HEK293 (cell line): ENCODE data around the gene KMT2A.

Experiments used
- CTCF ChIA-PET: fragments of 350-600 bp; formaldehyde crosslinking; extraction: SDS; loops from one replicate; lab custom pipeline; 2021; ENCODE audit warnings: antibody characterized with exemption; lab: Yijun Ruan, JAX
- POLR2A ChIA-PET: fragments of 300-600 bp; formaldehyde crosslinking; extraction: SDS; loops from one replicate; lab custom pipeline; 2020; ENCODE audit warnings: antibody characterized with exemption, inconsistent platforms; lab: Yijun Ruan, JAX
- H3K27ac ChIP-seq: fragments of 200-500 bp; sonication (Bioruptor generic); 2 replicates; pipeline ENCODE4 v1.5.1; 2014; ENCODE audit warnings: low read depth, low read length, control low read depth, inconsistent platforms; ENCODE audit errors: extremely low read depth
- H3K36me3 ChIP-seq, 2 experiments: fragments of 200-500 bp in 1 of 2; sonication (Bioruptor generic) in 1 of 2; 1 replicate in 1 of 2; 2 replicates in 1 of 2; pipeline ENCODE4 v1.5.1; 2014 to 2017; ENCODE audit warnings: inconsistent platforms in 2 of 2, low read length in 2 of 2; ENCODE audit not compliant: control insufficient read depth in 2 of 2, insufficient read depth in 1 of 2
- H3K4me1 ChIP-seq: fragments of 200-500 bp; sonication (Bioruptor generic); 2 replicates; pipeline ENCODE4 v1.5.1; 2014; ENCODE audit warnings: mild to moderate bottlenecking, low read length, inconsistent platforms; ENCODE audit not compliant: control insufficient read depth, insufficient read depth
- H3K4me3 ChIP-seq: 2 replicates; pipeline ENCODE4 v1.5.1; 2011; ENCODE audit warnings: low read depth, mild to moderate bottlenecking, control low read depth, low read length, moderate library complexity
- H3K9me3 ChIP-seq: fragments of 200-500 bp; sonication (Bioruptor generic); 2 replicates; pipeline ENCODE4 v1.5.1; 2014; ENCODE audit warnings: low read depth, low read length, inconsistent platforms; ENCODE audit not compliant: control insufficient read depth, insufficient read depth
- KLF7 ChIP-seq: fragments of 450-650 bp; formaldehyde crosslinking; IDR thresholded peaks from 2 replicates; pipeline ENCODE4 v1.5.1; 2016; ENCODE audit warnings: missing biosample characterization, missing genetic modification characterization, borderline replicate concordance
- MEIS1 ChIP-seq: sonication (generic); formaldehyde crosslinking; IDR thresholded peaks from 2 replicates; pipeline ENCODE4 v1.8.1; 2022; ENCODE audit warnings: missing genetic modification reagents, mild to moderate bottlenecking, borderline replicate concordance
- SCRT2 ChIP-seq: fragments of 450-650 bp; formaldehyde crosslinking; IDR thresholded peaks from 2 replicates; pipeline ENCODE4 v1.5.1; 2016; ENCODE audit warnings: missing biosample characterization, missing genetic modification characterization
- SP2 ChIP-seq: fragments of 450-650 bp; formaldehyde crosslinking; IDR thresholded peaks from 2 replicates; pipeline ENCODE4 v1.5.1; 2016; ENCODE audit warnings: missing biosample characterization, missing genetic modification characterization
- SP7 ChIP-seq: fragments of 450-650 bp; formaldehyde crosslinking; IDR thresholded peaks from 2 replicates; pipeline ENCODE4 v1.5.1; 2016; ENCODE audit warnings: missing biosample characterization, missing genetic modification characterization
- ZBTB7A ChIP-seq: fragments of 450-650 bp; formaldehyde crosslinking; IDR thresholded peaks from 2 replicates; pipeline ENCODE4 v1.5.1; 2016; ENCODE audit warnings: low read depth, missing biosample characterization, missing genetic modification characterization
- ZNF248 ChIP-seq: fragments of 450-650 bp; formaldehyde crosslinking; IDR thresholded peaks from 2 replicates; pipeline ENCODE4 v1.5.1; 2017; ENCODE audit warnings: missing biosample characterization, missing genetic modification characterization
- ZNF311 ChIP-seq: fragments of 450-650 bp; formaldehyde crosslinking; IDR thresholded peaks from 2 replicates; pipeline ENCODE4 v1.5.1; 2017; ENCODE audit warnings: missing biosample characterization, missing genetic modification characterization, borderline replicate concordance
- ZNF514 ChIP-seq: fragments of 450-650 bp; formaldehyde crosslinking; IDR thresholded peaks from 2 replicates; pipeline ENCODE4 v1.5.1; 2016; ENCODE audit warnings: missing biosample characterization, missing genetic modification characterization
- ZNF600 ChIP-seq: fragments of 450-650 bp; formaldehyde crosslinking; IDR thresholded peaks from 2 replicates; pipeline ENCODE4 v1.5.1; 2016; ENCODE audit warnings: missing biosample characterization, missing genetic modification characterization
- ZNF654 ChIP-seq: fragments of 450-650 bp; formaldehyde crosslinking; IDR thresholded peaks from 2 replicates; pipeline ENCODE4 v1.5.1; 2016; ENCODE audit warnings: low read depth, missing biosample characterization, missing genetic modification characterization
- ZNF660 ChIP-seq: fragments of 450-650 bp; IDR thresholded peaks from 2 replicates; pipeline ENCODE4 v1.5.1; 2018; ENCODE audit warnings: missing biosample characterization, mild to moderate bottlenecking, missing genetic modification characterization
- ZNF677 ChIP-seq: fragments of 450-650 bp; IDR thresholded peaks from 2 replicates; pipeline ENCODE4 v1.5.0; 2018; ENCODE audit warnings: missing biosample characterization, mild to moderate bottlenecking, missing genetic modification characterization, moderate library complexity
- ZNF785 ChIP-seq: fragments of 450-650 bp; formaldehyde crosslinking; IDR thresholded peaks from 2 replicates; pipeline ENCODE4 v1.5.1; 2016; ENCODE audit warnings: missing biosample characterization, missing genetic modification characterization
- TF ChIP-seq, protein P1 (sequence below): fragments of 450-650 bp; formaldehyde crosslinking; IDR thresholded peaks from 2 replicates; pipeline ENCODE4 v1.5.1; 2017; ENCODE audit warnings: missing biosample characterization, mild to moderate bottlenecking, missing genetic modification characterization, moderate library complexity
- TF ChIP-seq, protein P2 (sequence below): fragments of 450-650 bp; formaldehyde crosslinking; conservative IDR thresholded peaks from 2 replicates; pipeline ENCODE4 v1.5.1; 2016; ENCODE audit warnings: low read depth, missing biosample characterization, missing genetic modification characterization
- TF ChIP-seq, protein P3 (sequence below): fragments of 450-650 bp; formaldehyde crosslinking; IDR thresholded peaks from 2 replicates; pipeline ENCODE4 v1.5.1; 2016; ENCODE audit warnings: missing biosample characterization, missing genetic modification characterization
- TF ChIP-seq, protein P4 (sequence below): fragments of 450-650 bp; formaldehyde crosslinking; IDR thresholded peaks from 2 replicates; pipeline ENCODE4 v1.5.1; 2016; ENCODE audit warnings: missing biosample characterization, missing genetic modification characterization
- TF ChIP-seq, protein P5 (sequence below): fragments of 450-650 bp; formaldehyde crosslinking; IDR thresholded peaks from 2 replicates; pipeline ENCODE4 v1.5.1; 2017; ENCODE audit warnings: missing biosample characterization, missing genetic modification characterization
- TF ChIP-seq, protein P6 (sequence below): fragments of 450-650 bp; IDR thresholded peaks from 2 replicates; pipeline ENCODE4 v1.5.1; 2018; ENCODE audit warnings: missing biosample characterization, missing genetic modification characterization

Gene KMT2A

DNA sequence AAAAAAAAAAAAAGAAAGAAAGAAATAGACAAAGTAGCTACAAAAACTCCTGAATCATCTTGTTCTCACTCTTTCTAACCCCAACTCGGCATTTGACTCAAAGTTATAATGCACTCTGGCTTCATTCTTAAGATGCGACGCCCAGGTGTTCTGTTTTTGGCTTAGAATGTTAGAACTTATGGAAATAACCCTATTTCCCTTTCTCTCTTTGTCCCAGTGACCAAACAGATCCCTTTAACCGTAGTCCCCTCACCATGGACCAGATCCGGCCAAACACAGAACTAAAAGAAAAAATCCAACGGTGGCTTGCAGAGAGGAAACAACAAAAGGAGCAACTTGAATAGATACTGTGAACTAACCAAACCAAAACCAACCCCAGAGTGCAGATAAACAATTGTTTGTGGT is 40.2 kb upstream of the KMT2A start (continued):
- TF ChIP-seq, protein P1, sequence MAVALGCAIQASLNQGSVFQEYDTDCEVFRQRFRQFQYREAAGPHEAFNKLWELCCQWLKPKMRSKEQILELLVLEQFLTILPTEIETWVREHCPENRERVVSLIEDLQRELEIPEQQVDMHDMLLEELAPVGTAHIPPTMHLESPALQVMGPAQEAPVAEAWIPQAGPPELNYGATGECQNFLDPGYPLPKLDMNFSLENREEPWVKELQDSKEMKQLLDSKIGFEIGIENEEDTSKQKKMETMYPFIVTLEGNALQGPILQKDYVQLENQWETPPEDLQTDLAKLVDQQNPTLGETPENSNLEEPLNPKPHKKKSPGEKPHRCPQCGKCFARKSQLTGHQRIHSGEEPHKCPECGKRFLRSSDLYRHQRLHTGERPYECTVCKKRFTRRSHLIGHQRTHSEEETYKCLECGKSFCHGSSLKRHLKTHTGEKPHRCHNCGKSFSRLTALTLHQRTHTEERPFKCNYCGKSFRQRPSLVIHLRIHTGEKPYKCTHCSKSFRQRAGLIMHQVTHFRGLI, result no peak
- TF ChIP-seq, protein P2, sequence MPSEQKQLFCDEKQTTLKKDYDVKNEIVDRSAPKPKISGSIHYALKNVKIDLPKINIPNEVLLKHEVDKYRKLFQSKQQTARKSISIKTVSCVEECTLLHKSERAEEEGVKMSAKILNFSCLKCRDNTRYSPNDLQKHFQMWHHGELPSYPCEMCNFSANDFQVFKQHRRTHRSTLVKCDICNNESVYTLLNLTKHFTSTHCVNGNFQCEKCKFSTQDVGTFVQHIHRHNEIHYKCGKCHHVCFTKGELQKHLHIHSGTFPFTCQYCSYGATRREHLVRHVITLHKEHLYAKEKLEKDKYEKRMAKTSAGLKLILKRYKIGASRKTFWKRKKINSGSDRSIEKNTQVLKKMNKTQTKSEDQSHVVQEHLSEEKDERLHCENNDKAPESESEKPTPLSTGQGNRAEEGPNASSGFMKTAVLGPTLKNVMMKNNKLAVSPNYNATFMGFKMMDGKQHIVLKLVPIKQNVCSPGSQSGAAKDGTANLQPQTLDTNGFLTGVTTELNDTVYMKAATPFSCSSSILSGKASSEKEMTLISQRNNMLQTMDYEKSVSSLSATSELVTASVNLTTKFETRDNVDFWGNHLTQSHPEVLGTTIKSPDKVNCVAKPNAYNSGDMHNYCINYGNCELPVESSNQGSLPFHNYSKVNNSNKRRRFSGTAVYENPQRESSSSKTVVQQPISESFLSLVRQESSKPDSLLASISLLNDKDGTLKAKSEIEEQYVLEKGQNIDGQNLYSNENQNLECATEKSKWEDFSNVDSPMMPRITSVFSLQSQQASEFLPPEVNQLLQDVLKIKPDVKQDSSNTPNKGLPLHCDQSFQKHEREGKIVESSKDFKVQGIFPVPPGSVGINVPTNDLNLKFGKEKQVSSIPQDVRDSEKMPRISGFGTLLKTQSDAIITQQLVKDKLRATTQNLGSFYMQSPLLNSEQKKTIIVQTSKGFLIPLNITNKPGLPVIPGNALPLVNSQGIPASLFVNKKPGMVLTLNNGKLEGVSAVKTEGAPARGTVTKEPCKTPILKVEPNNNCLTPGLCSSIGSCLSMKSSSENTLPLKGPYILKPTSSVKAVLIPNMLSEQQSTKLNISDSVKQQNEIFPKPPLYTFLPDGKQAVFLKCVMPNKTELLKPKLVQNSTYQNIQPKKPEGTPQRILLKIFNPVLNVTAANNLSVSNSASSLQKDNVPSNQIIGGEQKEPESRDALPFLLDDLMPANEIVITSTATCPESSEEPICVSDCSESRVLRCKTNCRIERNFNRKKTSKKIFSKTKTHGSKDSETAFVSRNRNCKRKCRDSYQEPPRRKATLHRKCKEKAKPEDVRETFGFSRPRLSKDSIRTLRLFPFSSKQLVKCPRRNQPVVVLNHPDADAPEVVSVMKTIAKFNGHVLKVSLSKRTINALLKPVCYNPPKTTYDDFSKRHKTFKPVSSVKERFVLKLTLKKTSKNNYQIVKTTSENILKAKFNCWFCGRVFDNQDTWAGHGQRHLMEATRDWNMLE (tag by site-specific recombination), result no peak
- TF ChIP-seq, protein P3, sequence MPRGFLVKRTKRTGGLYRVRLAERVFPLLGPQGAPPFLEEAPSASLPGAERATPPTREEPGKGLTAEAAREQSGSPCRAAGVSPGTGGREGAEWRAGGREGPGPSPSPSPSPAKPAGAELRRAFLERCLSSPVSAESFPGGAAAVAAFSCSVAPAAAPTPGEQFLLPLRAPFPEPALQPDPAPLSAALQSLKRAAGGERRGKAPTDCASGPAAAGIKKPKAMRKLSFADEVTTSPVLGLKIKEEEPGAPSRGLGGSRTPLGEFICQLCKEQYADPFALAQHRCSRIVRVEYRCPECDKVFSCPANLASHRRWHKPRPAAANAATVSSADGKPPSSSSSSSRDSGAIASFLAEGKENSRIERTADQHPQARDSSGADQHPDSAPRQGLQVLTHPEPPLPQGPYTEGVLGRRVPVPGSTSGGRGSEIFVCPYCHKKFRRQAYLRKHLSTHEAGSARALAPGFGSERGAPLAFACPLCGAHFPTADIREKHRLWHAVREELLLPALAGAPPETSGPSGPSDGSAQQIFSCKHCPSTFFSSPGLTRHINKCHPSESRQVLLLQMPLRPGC, result no peak
- no peak for TF ChIP-seq ZNF311 (tag by site-specific recombination)
- TF ChIP-seq, protein P4, sequence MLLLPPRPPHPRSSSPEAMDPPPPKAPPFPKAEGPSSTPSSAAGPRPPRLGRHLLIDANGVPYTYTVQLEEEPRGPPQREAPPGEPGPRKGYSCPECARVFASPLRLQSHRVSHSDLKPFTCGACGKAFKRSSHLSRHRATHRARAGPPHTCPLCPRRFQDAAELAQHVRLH (tag by site-specific recombination), result no peak
- TF ChIP-seq, protein P5, sequence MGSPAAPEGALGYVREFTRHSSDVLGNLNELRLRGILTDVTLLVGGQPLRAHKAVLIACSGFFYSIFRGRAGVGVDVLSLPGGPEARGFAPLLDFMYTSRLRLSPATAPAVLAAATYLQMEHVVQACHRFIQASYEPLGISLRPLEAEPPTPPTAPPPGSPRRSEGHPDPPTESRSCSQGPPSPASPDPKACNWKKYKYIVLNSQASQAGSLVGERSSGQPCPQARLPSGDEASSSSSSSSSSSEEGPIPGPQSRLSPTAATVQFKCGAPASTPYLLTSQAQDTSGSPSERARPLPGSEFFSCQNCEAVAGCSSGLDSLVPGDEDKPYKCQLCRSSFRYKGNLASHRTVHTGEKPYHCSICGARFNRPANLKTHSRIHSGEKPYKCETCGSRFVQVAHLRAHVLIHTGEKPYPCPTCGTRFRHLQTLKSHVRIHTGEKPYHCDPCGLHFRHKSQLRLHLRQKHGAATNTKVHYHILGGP (tag by site-specific recombination), result no peak
- TF ChIP-seq ZNF677 (tag by site-specific recombination), result no peak

DNA sequence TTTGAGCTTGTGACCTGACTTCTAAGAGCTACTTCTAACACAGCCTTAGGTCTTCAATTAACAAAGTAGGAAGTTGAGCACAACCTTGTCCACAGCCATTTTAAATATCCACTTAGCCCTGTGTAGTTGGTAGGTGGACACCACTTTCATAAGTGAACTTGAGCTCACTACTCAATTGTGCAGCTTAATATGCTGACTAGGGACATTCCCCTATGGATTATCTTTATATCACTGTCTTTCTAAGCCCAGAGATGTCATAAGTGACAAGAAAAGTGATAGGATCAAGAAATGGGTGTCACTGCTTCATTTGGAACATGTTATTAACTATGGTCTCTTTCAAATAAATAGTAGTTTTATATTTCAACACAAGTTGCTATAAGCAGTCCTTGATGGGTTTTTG is 38.8 kb upstream of the KMT2A start:
- Histone ChIP-seq H3K9me3 (no peaks in the 10 kb centered on the region), H3K36me3 (peaks cover 26 to 56% of the 10 kb centered on the region in 2 experiments; a peak in 2 of 3 replicates), H3K4me1 (no peaks in the 10 kb centered on the region), H3K27ac (no peak overlapping the region), H3K4me3 (no peak overlapping the region)
- POLR2A ChIA-PET, result interaction anchor here (1.3 kb wide), 1 partner anchor 38 kb away, joined by 7 read pairs; the partner anchor contains the start of gene KMT2A
- TF ChIP-seq SP7, result peak; percentile 77
- TF ChIP-seq ZNF514 (tag by site-specific recombination), result no peak
- CTCF ChIA-PET, result interaction anchor here (1.6 to 1.8 kb wide), 2 partner anchors 91 to 226 kb away, joined by 3 to 7 read pairs; no protein-coding TSS in a partner anchor

DNA sequence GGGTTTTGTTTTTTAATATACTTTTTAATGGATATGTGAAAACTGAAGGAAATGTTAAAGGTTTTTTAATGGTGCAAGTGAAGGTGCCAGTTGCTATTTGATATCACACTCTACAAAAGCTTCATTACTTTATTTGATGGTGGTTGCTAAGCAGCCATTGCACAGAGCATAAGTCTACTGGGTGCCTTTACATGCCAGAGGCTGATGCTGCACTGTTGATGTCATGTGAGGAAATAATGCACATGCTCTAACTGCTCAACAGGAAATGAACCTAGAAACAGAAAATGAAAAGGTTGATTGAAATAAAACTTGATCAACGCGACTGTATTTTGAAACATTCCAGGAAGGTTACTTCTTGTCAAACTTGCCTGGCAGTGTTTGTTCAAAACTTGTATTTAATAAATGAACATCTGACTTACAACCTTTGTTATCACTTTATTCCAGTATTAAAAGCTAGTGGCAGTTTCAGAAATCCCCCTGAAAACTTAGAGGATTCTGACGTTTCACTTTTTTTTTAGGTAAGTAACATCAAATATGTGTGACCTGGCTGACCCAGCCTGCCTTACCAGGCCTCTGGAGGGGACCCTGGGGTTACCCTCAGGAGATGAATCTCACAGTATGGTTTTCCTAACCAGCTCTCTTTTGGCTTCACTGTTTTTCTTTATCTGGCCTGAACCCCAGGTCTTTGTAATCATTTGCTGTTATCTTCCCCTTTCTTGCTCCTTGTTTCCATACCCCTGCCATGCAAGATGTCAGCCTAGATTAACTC is 37.3 kb upstream of the KMT2A start:
- H3K27ac ChIP-seq, result no peak overlapping the region
- POLR2A ChIA-PET, result no interaction called here
- no peak overlapping the region for H3K4me3 ChIP-seq
- no peaks in the 10 kb centered on the region for H3K9me3 ChIP-seq
- CTCF ChIA-PET, result interaction anchor here (0.6 to 1.8 kb wide), 2 partner anchors 82 to 89 kb away, joined by 3 to 7 read pairs; no protein-coding TSS in a partner anchor
- H3K4me1 ChIP-seq, result no peaks in the 10 kb centered on the region
- H3K36me3 ChIP-seq, result peaks cover 16 to 41% of the 10 kb centered on the region in 2 experiments; a peak in 2 of 3 replicates
- TF ChIP-seq ZBTB7A, result no peak
- TF ChIP-seq ZNF654, result no peak
- TF ChIP-seq MEIS1 (CRISPR knock-in tag), result no peak
- no peak for TF ChIP-seq ZNF248 (tag by site-specific recombination)
- TF ChIP-seq SP2 (tag by site-specific recombination), result no peak
- TF ChIP-seq, protein P6, sequence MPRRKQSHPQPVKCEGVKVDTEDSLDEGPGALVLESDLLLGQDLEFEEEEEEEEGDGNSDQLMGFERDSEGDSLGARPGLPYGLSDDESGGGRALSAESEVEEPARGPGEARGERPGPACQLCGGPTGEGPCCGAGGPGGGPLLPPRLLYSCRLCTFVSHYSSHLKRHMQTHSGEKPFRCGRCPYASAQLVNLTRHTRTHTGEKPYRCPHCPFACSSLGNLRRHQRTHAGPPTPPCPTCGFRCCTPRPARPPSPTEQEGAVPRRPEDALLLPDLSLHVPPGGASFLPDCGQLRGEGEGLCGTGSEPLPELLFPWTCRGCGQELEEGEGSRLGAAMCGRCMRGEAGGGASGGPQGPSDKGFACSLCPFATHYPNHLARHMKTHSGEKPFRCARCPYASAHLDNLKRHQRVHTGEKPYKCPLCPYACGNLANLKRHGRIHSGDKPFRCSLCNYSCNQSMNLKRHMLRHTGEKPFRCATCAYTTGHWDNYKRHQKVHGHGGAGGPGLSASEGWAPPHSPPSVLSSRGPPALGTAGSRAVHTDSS (tag by site-specific recombination), result no peak
- no peak for TF ChIP-seq SCRT2 (tag by site-specific recombination)
- no peak for TF ChIP-seq ZNF785 (tag by site-specific recombination)
- TF ChIP-seq ZNF660, result no peak
- TF ChIP-seq KLF7 (tag by site-specific recombination), result no peak
- TF ChIP-seq ZNF600 (tag by site-specific recombination), result no peak
